ENCODE data around the gene CCDC70.

Gene CCDC70

GRCh38 chr13:51831519-51831918, 30.2 kb upstream of the CCDC70 start:
- H3K27ac ChIP-seq (ENCODE audit: low read depth, low read length, severe bottlenecking), result no peak overlapping the region
- no peak overlapping the region for H3K4me3 ChIP-seq (ENCODE audit: extremely low read depth, insufficient read depth, low read length, poor library complexity, severe bottlenecking)
- WGBS, 2 experiments (ENCODE audit: insufficient coverage in 2 of 2), result 83 to 94% methylated on average over 3 to 4 of the region's 5 CpGs
- H3K9me3 ChIP-seq (ENCODE audit: control insufficient read depth, low read length), result no peaks in the 10 kb centered on the region
- H3K4me1 ChIP-seq (ENCODE audit: control insufficient read depth, insufficient read depth, low read length, poor library complexity, severe bottlenecking), result no peaks in the 10 kb centered on the region
- H3K36me3 ChIP-seq (ENCODE audit: control insufficient read depth, insufficient read depth, low read length), result no peaks in the 10 kb centered on the region

- no peak overlapping the region for H3K4me3 ChIP-seq (ENCODE audit: extremely low read depth, insufficient read depth, low read length, poor library complexity, severe bottlenecking)
- no peaks in the 10 kb centered on the region for H3K36me3 ChIP-seq (ENCODE audit: control insufficient read depth, insufficient read depth, low read length)
- H3K9me3 ChIP-seq (ENCODE audit: control insufficient read depth, low read length), result no peaks in the 10 kb centered on the region
- 87 to 95% methylated on average over 5 of the region's 6 CpGs for WGBS, 2 experiments (ENCODE audit: insufficient coverage in 2 of 2)
- H3K4me1 ChIP-seq (ENCODE audit: control insufficient read depth, insufficient read depth, low read length, poor library complexity, severe bottlenecking), result no peaks in the 10 kb centered on the region
- H3K27ac ChIP-seq (ENCODE audit: low read depth, low read length, severe bottlenecking), result no peak overlapping the region
Measured at GRCh38 chr13:51832471-51833152, 29.2 kb upstream of the CCDC70 start.

GRCh38 chr13:51833980-51834379, 27.8 kb upstream of the CCDC70 start:
- WGBS, 2 experiments (ENCODE audit: insufficient coverage in 2 of 2), result 87 to 95% methylated on average over 6 to 8 of the region's 10 CpGs
- Histone ChIP-seq H3K27ac (ENCODE audit: low read depth, low read length, severe bottlenecking) (no peak overlapping the region), H3K4me3 (ENCODE audit: extremely low read depth, insufficient read depth, low read length, poor library complexity, severe bottlenecking) (no peak overlapping the region), H3K4me1 (ENCODE audit: control insufficient read depth, insufficient read depth, low read length, poor library complexity, severe bottlenecking) (peaks cover 2% of the 10 kb centered on the region), H3K9me3 (ENCODE audit: control insufficient read depth, low read length) (no peaks in the 10 kb centered on the region), H3K36me3 (ENCODE audit: control insufficient read depth, insufficient read depth, low read length) (no peaks in the 10 kb centered on the region)

GRCh38 chr13:51834581-51835171, 27.1 kb upstream of the CCDC70 start:
- WGBS, 2 experiments (ENCODE audit: insufficient coverage in 2 of 2), result 80 to 86% methylated on average over 2 to 5 of the region's 7 CpGs

GRCh38 chr13:51837016-51837415, 24.8 kb upstream of the CCDC70 start:
- Histone ChIP-seq H3K27ac (ENCODE audit: low read depth, low read length, severe bottlenecking) (no peak overlapping the region), H3K9me3 (ENCODE audit: control insufficient read depth, low read length) (no peaks in the 10 kb centered on the region), H3K4me3 (ENCODE audit: extremely low read depth, insufficient read depth, low read length, poor library complexity, severe bottlenecking) (no peak overlapping the region), H3K4me1 (ENCODE audit: control insufficient read depth, insufficient read depth, low read length, poor library complexity, severe bottlenecking) (peaks cover 2% of the 10 kb centered on the region), H3K36me3 (ENCODE audit: control insufficient read depth, insufficient read depth, low read length) (no peaks in the 10 kb centered on the region)
- 87 to 93% methylated on average over 2 to 3 of the region's 3 CpGs for WGBS, 2 experiments (ENCODE audit: insufficient coverage in 2 of 2)

More at GRCh38 chr13:51834581-51835171, 27.1 kb upstream of the CCDC70 start:
- no peak overlapping the region for H3K27ac ChIP-seq (ENCODE audit: low read depth, low read length, severe bottlenecking)
- no peaks in the 10 kb centered on the region for H3K36me3 ChIP-seq (ENCODE audit: control insufficient read depth, insufficient read depth, low read length)
- peaks cover 2% of the 10 kb centered on the region for H3K4me1 ChIP-seq (ENCODE audit: control insufficient read depth, insufficient read depth, low read length, poor library complexity, severe bottlenecking)
- H3K4me3 ChIP-seq (ENCODE audit: extremely low read depth, insufficient read depth, low read length, poor library complexity, severe bottlenecking), result no peak overlapping the region
- no peaks in the 10 kb centered on the region for H3K9me3 ChIP-seq (ENCODE audit: control insufficient read depth, low read length)

GRCh38 chr13:51838240-51838846, 23.4 kb upstream of the CCDC70 start:
- WGBS, 2 experiments (ENCODE audit: insufficient coverage in 2 of 2), result 83 to 87% methylated on average over 1 to 3 of the region's 8 CpGs
- H3K4me1 ChIP-seq (ENCODE audit: control insufficient read depth, insufficient read depth, low read length, poor library complexity, severe bottlenecking), result peaks cover 2% of the 10 kb centered on the region
- no peaks in the 10 kb centered on the region for H3K9me3 ChIP-seq (ENCODE audit: control insufficient read depth, low read length)
- H3K4me3 ChIP-seq (ENCODE audit: extremely low read depth, insufficient read depth, low read length, poor library complexity, severe bottlenecking), result no peak overlapping the region
- H3K27ac ChIP-seq (ENCODE audit: low read depth, low read length, severe bottlenecking), result no peak overlapping the region
- no peaks in the 10 kb centered on the region for H3K36me3 ChIP-seq (ENCODE audit: control insufficient read depth, insufficient read depth, low read length)

GRCh38 chr13:51839711-51840540, 21.8 kb upstream of the CCDC70 start:
- Histone ChIP-seq H3K36me3 (ENCODE audit: control insufficient read depth, insufficient read depth, low read length) (no peaks in the 10 kb centered on the region), H3K27ac (ENCODE audit: low read depth, low read length, severe bottlenecking) (no peak overlapping the region), H3K9me3 (ENCODE audit: control insufficient read depth, low read length) (no peaks in the 10 kb centered on the region), H3K4me3 (ENCODE audit: extremely low read depth, insufficient read depth, low read length, poor library complexity, severe bottlenecking) (no peak overlapping the region), H3K4me1 (ENCODE audit: control insufficient read depth, insufficient read depth, low read length, poor library complexity, severe bottlenecking) (peaks cover 5% of the 10 kb centered on the region)
- 96 to 98% methylated on average over 8 of the region's 10 CpGs for WGBS, 2 experiments (ENCODE audit: insufficient coverage in 2 of 2)

GRCh38 chr13:51840917-51841316, 20.9 kb upstream of the CCDC70 start:
- Histone ChIP-seq H3K4me1 (ENCODE audit: control insufficient read depth, insufficient read depth, low read length, poor library complexity, severe bottlenecking) (peaks cover 5% of the 10 kb centered on the region), H3K9me3 (ENCODE audit: control insufficient read depth, low read length) (no peaks in the 10 kb centered on the region), H3K36me3 (ENCODE audit: control insufficient read depth, insufficient read depth, low read length) (no peaks in the 10 kb centered on the region), H3K27ac (ENCODE audit: low read depth, low read length, severe bottlenecking) (no peak overlapping the region), H3K4me3 (ENCODE audit: extremely low read depth, insufficient read depth, low read length, poor library complexity, severe bottlenecking) (no peak overlapping the region)
- 89 to 94% methylated on average over 4 to 5 of the region's 6 CpGs for WGBS, 2 experiments (ENCODE audit: insufficient coverage in 2 of 2)

GRCh38 chr13:51841732-51842131, 20.0 kb upstream of the CCDC70 start:
- 91 to 95% methylated on average over 2 to 4 of the region's 6 CpGs for WGBS, 2 experiments (ENCODE audit: insufficient coverage in 2 of 2)
- no peaks in the 10 kb centered on the region for H3K36me3 ChIP-seq (ENCODE audit: control insufficient read depth, insufficient read depth, low read length)
- no peak overlapping the region for H3K4me3 ChIP-seq (ENCODE audit: extremely low read depth, insufficient read depth, low read length, poor library complexity, severe bottlenecking)
- H3K4me1 ChIP-seq (ENCODE audit: control insufficient read depth, insufficient read depth, low read length, poor library complexity, severe bottlenecking), result peaks cover 5% of the 10 kb centered on the region
- no peaks in the 10 kb centered on the region for H3K9me3 ChIP-seq (ENCODE audit: control insufficient read depth, low read length)
- no peak overlapping the region for H3K27ac ChIP-seq (ENCODE audit: low read depth, low read length, severe bottlenecking)

GRCh38 chr13:51843529-51843928, 18.2 kb upstream of the CCDC70 start:
- no CpG with 5 or more reads among the region's 3 CpGs for WGBS, 2 experiments (ENCODE audit: insufficient coverage in 2 of 2)
- H3K4me1 ChIP-seq (ENCODE audit: control insufficient read depth, insufficient read depth, low read length, poor library complexity, severe bottlenecking), result peaks cover 7% of the 10 kb centered on the region
- no peak overlapping the region for H3K27ac ChIP-seq (ENCODE audit: low read depth, low read length, severe bottlenecking)
- no peak overlapping the region for H3K4me3 ChIP-seq (ENCODE audit: extremely low read depth, insufficient read depth, low read length, poor library complexity, severe bottlenecking)
- H3K36me3 ChIP-seq (ENCODE audit: control insufficient read depth, insufficient read depth, low read length), result no peaks in the 10 kb centered on the region
- H3K9me3 ChIP-seq (ENCODE audit: control insufficient read depth, low read length), result peaks cover 13% of the 10 kb centered on the region

Measured in mesodermal cell (in vitro differentiated cells).